Esophagus squamous epithelium (tissue), 5 donors: ENCODE measurements around the gene FOSL2. TPM values are rescaled to one million over a fixed set of nuclear protein-coding genes. Genes with fewer than 3 reads are reported as not detected.

Experiments used
- DNase-seq: peaks from one replicate; lab custom pipeline; 2025; lab: John Stamatoyannopoulos, UW
- H3K27ac ChIP-seq, 4 donors: fragments of 200-600 bp; sonication (generic); one replicate each; pipeline ENCODE4 v1.5.1; 2016 to 2019; ENCODE audit warnings: mild to moderate bottlenecking in 1 of 4
- H3K27me3 ChIP-seq, 4 donors: fragments of 200-600 bp; sonication (generic); 1 replicate in 3 of 4; 2 replicates in 1 of 4; pipeline versions ENCODE4 v1.5.1 to v1.6.0; 2017 to 2021; ENCODE audit warnings: antibody characterized with exemption in 1 of 4
- H3K36me3 ChIP-seq, 3 donors: fragments of 200-600 bp; sonication (generic); one replicate each; pipeline ENCODE4 v1.5.1; 2016 to 2019
- H3K4me1 ChIP-seq, 3 donors: fragments of 200-600 bp; sonication (generic); one replicate each; pipeline ENCODE4 v1.5.1; 2017 to 2019
- H3K4me3 ChIP-seq, 4 donors: fragments of 200-600 bp; sonication (generic); 1 replicate in 3 of 4; 2 replicates in 1 of 4; pipeline ENCODE4 v1.5.1; 2016 to 2019; ENCODE audit warnings: mild to moderate bottlenecking in 2 of 4, moderate library complexity in 1 of 4
- H3K9me3 ChIP-seq, 3 donors: fragments of 200-600 bp; sonication (generic); one replicate each; pipeline ENCODE4 v1.5.1; 2016 to 2019
- POLR2A ChIP-seq, 4 donors: fragments of 450-650 bp; IDR thresholded peaks; one replicate each; pipeline ENCODE4 v1.6.1; 2017; ENCODE audit warnings: antibody characterized with exemption in 4 of 4, mild to moderate bottlenecking in 4 of 4, moderate library complexity in 3 of 4
- WGBS, 2 donors: methylation state at CpG; one replicate each; pipeline ENCODE4 v1.1.5; 2018; 5-methylcytosine and 5-hydroxymethylcytosine counted together
- intact Hi-C: fragments of 100-400 bp; cut with DNase I; formaldehyde crosslinking; loops from one replicate; pipeline ENCODE4 v1.15.0; 2022
- total RNA-seq, 4 donors: library from RNA; depleted of rRNA; stranded (reverse); fragments of >200 nt; gene quantifications; one replicate each; pipeline ENCODE4 v1.1.0, GENCODE V29; 2016
- TF ChIP-seq, protein P1 (sequence below), 6 experiments: fragments of 450-650 bp in 4 of 6; fragments of 200-600 bp in 2 of 6; sonication (generic) in 2 of 6; IDR thresholded peaks; one replicate each; pipeline ENCODE4 v1.5.1; 2016 to 2019; ENCODE audit warnings: antibody characterized with exemption in 6 of 6, mild to moderate bottlenecking in 4 of 6, moderate library complexity in 4 of 6
- donor health status: DM: yes; HTN: yes; CAD: no.

FOSL2 gene
- total RNA-seq, 4 donors from 2014 or later: 100 to 234 (median 144) TPM

- Histone ChIP-seq H3K4me1 (peaks cover 18 to 64% (median 19%) of the 10 kb centered on the region in 3 donors), H3K4me3 (no peak overlapping the region), H3K27me3 (no peaks in the 10 kb centered on the region), H3K9me3 (no peaks in the 10 kb centered on the region), H3K36me3 (no peaks in the 10 kb centered on the region), H3K27ac (no peak overlapping the region)
- intact Hi-C loops: no loop called here
- DNase-seq: no peak
- WGBS, 2 donors: 69% methylated on average over 4 of the region's 4 CpGs
- no peak for TF ChIP-seq POLR2A (IDR thresholded peaks at IDR 0.05)
- TF ChIP-seq, protein P1, sequence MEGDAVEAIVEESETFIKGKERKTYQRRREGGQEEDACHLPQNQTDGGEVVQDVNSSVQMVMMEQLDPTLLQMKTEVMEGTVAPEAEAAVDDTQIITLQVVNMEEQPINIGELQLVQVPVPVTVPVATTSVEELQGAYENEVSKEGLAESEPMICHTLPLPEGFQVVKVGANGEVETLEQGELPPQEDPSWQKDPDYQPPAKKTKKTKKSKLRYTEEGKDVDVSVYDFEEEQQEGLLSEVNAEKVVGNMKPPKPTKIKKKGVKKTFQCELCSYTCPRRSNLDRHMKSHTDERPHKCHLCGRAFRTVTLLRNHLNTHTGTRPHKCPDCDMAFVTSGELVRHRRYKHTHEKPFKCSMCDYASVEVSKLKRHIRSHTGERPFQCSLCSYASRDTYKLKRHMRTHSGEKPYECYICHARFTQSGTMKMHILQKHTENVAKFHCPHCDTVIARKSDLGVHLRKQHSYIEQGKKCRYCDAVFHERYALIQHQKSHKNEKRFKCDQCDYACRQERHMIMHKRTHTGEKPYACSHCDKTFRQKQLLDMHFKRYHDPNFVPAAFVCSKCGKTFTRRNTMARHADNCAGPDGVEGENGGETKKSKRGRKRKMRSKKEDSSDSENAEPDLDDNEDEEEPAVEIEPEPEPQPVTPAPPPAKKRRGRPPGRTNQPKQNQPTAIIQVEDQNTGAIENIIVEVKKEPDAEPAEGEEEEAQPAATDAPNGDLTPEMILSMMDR (IDR thresholded peaks at IDR 0.05): no peak
Measured at GRCh38 chr2:28373854-28374253, 18.8 kb upstream of the FOSL2 start.

DNA sequence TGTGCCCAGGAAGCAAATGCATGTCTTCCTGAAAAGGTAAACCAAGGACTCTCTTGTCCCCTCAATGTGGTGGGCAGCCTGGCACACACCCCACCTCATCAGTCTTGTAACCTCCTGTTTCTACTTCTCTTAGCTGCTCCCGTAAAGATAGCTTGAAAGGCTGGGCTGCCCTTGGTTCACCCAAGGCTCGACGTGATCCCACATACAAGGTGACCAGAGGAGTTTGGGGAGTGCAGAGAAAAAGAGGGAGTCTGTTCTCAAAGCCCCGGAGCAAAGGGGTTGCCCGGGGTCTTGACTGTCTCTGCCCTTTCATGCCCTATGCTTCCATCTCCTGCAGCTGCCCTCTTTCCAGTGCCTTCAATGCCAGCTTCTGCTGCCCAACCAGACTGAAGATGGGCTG is 18.3 kb upstream of the FOSL2 start:
- Histone ChIP-seq H3K4me1 (peaks cover 23 to 68% (median 23%) of the 10 kb centered on the region in 3 donors), H3K27ac (peak overlapping the region in 1 of 4 donors; percentile 93), H3K27me3 (no peaks in the 10 kb centered on the region), H3K9me3 (no peaks in the 10 kb centered on the region), H3K4me3 (no peak overlapping the region), H3K36me3 (no peaks in the 10 kb centered on the region)
- DNase-seq: no peak
- 87 to 90% methylated on average over 3 to 4 of the region's 5 CpGs for WGBS, 2 donors
- TF ChIP-seq POLR2A (IDR thresholded peaks at IDR 0.05): no peak
- TF ChIP-seq, protein P1 (IDR thresholded peaks at IDR 0.05): no peak
- intact Hi-C loops: no loop called here

- no peak for DNase-seq
- TF ChIP-seq, protein P1 (IDR thresholded peaks at IDR 0.05): no peak
- TF ChIP-seq POLR2A (IDR thresholded peaks at IDR 0.05): no peak
- WGBS, 2 donors: 100% methylated on average over 1 of the region's 3 CpGs; no CpG with 5 or more reads in 1 of the 2 donors
- intact Hi-C loops: no loop called here
- H3K9me3 ChIP-seq: no peaks in the 10 kb centered on the region
- H3K4me3 ChIP-seq: no peak overlapping the region
- H3K27ac ChIP-seq: peak overlapping the region in 2 of 4 donors; percentile 93 to 97
- H3K4me1 ChIP-seq: peaks cover 22 to 71% (median 25%) of the 10 kb centered on the region in 3 donors
- H3K36me3 ChIP-seq: no peaks in the 10 kb centered on the region
- no peaks in the 10 kb centered on the region for H3K27me3 ChIP-seq
Measured at GRCh38 chr2:28375236-28375635, 17.4 kb upstream of the FOSL2 start.

GRCh38 chr2:28375742-28376631 is 16.7 kb upstream of the FOSL2 start:
- Histone ChIP-seq H3K36me3 (no peaks in the 10 kb centered on the region), H3K27ac (peak overlapping the region; percentile 85 to 97 (median 94)), H3K4me1 (peaks cover 19 to 72% (median 25%) of the 10 kb centered on the region in 3 donors), H3K4me3 (no peak overlapping the region), H3K9me3 (no peaks in the 10 kb centered on the region), H3K27me3 (no peaks in the 10 kb centered on the region)
- intact Hi-C loops: no loop called here
- WGBS, 2 donors: 80 to 88% methylated on average over 1 to 6 of the region's 8 CpGs
- no peak for DNase-seq
- TF ChIP-seq, protein P1 (IDR thresholded peaks at IDR 0.05): no peak
- no peak for TF ChIP-seq POLR2A (IDR thresholded peaks at IDR 0.05)

- Histone ChIP-seq H3K4me1 (peaks cover 23 to 85% (median 29%) of the 10 kb centered on the region in 3 donors), H3K9me3 (no peaks in the 10 kb centered on the region), H3K4me3 (peak overlapping the region in 2 of 4 donors; percentile 16 to 43), H3K27me3 (no peaks in the 10 kb centered on the region), H3K27ac (peak overlapping the region; percentile 85 to 97 (median 94)), H3K36me3 (no peaks in the 10 kb centered on the region)
- 36 to 40% methylated on average over 1 to 7 of the region's 19 CpGs for WGBS, 2 donors
- no peak for DNase-seq
- TF ChIP-seq, protein P1 (IDR thresholded peaks at IDR 0.05): no peak
- TF ChIP-seq POLR2A (IDR thresholded peaks at IDR 0.05): no peak
- intact Hi-C loops: no loop called here
Measured at GRCh38 chr2:28377195-28377816, 15.4 kb upstream of the FOSL2 start.
